Fibroblast of villous mesenchyme (primary cell): ENCODE data around the gene CUBN. TPM values are rescaled to one million over a fixed set of nuclear protein-coding genes. Genes with fewer than 3 reads are reported as not detected.
A peak's percentile ranks its signal among the peaks of the same experiment; 100 is the strongest.

ENCODE experiments used
- DNase-seq: peaks from one replicate; pipeline ENCODE4 v3.0.0-alpha.2; 2010; ENCODE audit warnings: low read depth
- H3K4me3 ChIP-seq: 2 replicates; pipeline ENCODE4 v1.5.1; 2011; ENCODE audit warnings: low read depth, mild to moderate bottlenecking, low read length
- CTCF ChIP-seq: IDR thresholded peaks from 2 replicates; pipeline ENCODE4 v1.5.1; 2012; ENCODE audit warnings: low read depth, mild to moderate bottlenecking, low read length; ENCODE audit not compliant: insufficient read depth
- total RNA-seq: library from RNA; depleted of rRNA; stranded (reverse); fragments of >200 nt; gene quantifications from 2 replicates; pipeline ENCODE4 v1.2.3, GENCODE V29; 2012

CUBN gene
- total RNA-seq, 1 donor, result 0.86 TPM

DNA sequence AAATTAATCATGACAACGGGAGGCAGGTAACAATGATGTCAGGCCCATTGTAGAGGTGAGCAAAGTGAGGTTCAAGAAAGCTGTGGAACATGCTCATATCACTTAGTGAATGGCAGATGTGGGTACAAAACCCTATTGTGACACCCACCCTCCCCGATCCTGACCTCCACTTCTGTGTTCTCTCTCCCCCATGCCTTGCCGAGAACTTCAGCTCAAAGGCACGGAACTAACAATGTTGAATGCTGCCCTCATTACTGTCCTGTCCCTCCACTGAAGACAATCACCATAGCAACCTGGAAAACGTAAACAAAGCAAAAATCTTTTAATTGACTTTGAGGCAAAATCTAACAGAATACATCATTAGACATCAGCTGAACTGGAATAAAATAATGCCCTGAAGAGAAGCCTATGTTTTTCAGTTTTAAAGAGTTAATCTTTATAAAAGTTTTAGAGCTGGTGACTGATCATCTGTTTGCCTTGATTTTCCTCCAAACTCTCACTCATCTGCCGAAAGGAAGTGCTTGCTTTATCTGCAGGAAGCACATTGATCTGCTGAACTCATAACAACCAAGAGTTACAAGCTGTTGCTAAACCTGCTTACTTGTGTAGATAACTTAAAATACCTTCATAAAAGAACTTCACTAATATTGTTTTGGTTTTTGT, 133.6 kb downstream of the CUBN start:
- TF ChIP-seq CTCF, result no peak
- H3K4me3 ChIP-seq, result no peak overlapping the region
- peak; percentile 83 for DNase-seq

- TF ChIP-seq CTCF, result no peak
- no peak overlapping the region for H3K4me3 ChIP-seq
- no peak for DNase-seq
Observed at GRCh38 chr10:16993186-16993585, 136.4 kb downstream of the CUBN start.

GRCh38 chr10:16992611-16993119, 136.9 kb downstream of the CUBN start:
- DNase-seq, result no peak
- peak overlapping the region; percentile 1 for H3K4me3 ChIP-seq
- TF ChIP-seq CTCF, result no peak

DNA sequence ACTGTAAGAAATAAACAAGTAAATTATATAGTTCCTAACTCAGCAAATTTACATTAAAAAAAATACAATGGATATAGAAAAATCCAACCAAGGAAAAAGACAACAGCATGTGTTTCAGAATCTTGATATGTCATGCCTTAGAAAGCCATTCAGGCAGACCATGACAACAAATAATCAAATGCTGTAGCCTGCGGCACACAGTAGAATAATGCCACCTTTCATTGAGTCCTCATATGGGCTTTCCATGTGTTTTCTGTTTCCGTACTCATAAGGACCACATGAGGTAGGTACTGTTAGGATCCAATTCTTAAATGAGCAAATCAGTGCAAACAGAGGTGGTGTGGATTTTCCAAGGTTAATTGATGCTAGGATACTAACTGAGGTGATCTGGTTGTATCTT, 138.6 kb downstream of the CUBN start:
- no peak overlapping the region for H3K4me3 ChIP-seq
- DNase-seq, result no peak
- TF ChIP-seq CTCF, result no peak

DNA sequence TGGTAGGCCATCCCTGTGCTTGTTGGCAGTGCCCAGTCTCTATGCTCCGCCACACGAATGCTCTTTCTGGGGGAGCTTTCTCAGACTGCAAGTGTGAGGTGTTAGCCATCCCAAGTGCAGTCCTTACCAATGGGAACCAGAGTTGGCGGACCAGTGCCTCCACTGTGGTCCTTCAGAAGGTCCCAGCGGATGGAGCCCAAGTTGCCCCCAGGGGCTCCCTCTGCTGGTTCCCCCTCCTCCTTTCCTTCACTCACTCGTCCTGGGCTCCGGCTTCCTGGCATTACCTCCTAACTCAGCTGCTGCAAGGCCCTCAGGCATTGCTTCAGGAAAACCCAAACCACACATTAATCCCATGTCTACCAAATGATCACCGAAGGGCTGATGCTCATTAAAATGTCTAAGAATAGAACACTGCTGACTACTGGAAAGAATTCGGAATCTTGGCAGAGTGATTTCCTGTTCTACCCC, 139.8 kb downstream of the CUBN start:
- peak; percentile 55 for DNase-seq
- no peak for TF ChIP-seq CTCF
- no peak overlapping the region for H3K4me3 ChIP-seq

DNA sequence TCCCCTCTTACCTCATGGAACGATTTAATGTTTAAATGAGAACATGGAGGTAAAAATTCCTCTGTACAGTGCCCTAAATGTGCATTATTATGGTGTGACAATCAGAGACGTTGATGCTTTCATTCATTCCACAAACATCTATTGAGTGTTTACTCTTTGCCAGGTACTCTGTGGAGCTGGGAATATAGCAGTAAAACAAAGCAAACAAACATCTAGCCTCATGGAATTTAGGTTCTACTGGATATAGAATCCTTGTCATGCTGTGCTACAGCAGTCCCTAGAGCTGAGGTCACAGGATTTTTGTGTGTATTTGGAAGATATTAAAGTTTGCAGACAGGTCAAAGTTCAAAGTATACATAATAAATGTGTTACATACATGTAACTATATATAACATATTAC, 140.7 kb downstream of the CUBN start:
- DNase-seq, result no peak
- H3K4me3 ChIP-seq, result no peak overlapping the region
- no peak for TF ChIP-seq CTCF
